BLaER1 treated with 17β-estradiol and CSF1 and Interleukin-3, amounts not matched to agents 10 nM and 100 nM (cell line): Measurements from ENCODE around the gene COL5A2.

Experiments
- H3K27ac ChIP-seq, 11 experiments: shearing (Covaris generic); formaldehyde crosslinking; 2 replicates each; pipeline ENCODE4 v1.8.1; 2022
- H3K27me3 ChIP-seq, 11 experiments: shearing (Covaris generic); formaldehyde crosslinking; 2 replicates each; pipeline ENCODE4 v1.8.1; 2022
- H3K36me3 ChIP-seq, 11 experiments: shearing (Covaris generic); formaldehyde crosslinking; 2 replicates each; pipeline ENCODE4 v1.8.1; 2022
- H3K4me1 ChIP-seq, 10 experiments: shearing (Covaris generic); formaldehyde crosslinking; 2 replicates each; pipeline ENCODE4 v1.8.1; 2022
- H3K4me2 ChIP-seq, 11 experiments: shearing (Covaris generic); formaldehyde crosslinking; 2 replicates each; pipeline ENCODE4 v1.8.1; 2022
- H3K4me3 ChIP-seq, 10 experiments: shearing (Covaris generic); formaldehyde crosslinking; 2 replicates each; pipeline ENCODE4 v1.8.1; 2022
- H3K9ac ChIP-seq, 11 experiments: shearing (Covaris generic); formaldehyde crosslinking; 2 replicates each; pipeline ENCODE4 v1.8.1; 2022
- H3K9me3 ChIP-seq, 11 experiments: shearing (Covaris generic); formaldehyde crosslinking; replicated peaks in 1 of 11; 2 replicates each; pipeline ENCODE4 v1.8.1; 2022
- H4K20me1 ChIP-seq, 11 experiments: shearing (Covaris generic); formaldehyde crosslinking; 2 replicates each; pipeline ENCODE4 v1.8.1; 2022
- Cebpa-rat ChIP-seq, 11 experiments: shearing (Covaris generic); IDR thresholded peaks; 2 replicates each; pipeline ENCODE4 v1.8.1; 2022

COL5A2 gene

GRCh38 chr2:189171956-189172609 is 7.5 kb downstream of the COL5A2 start:
- H3K9me3 ChIP-seq, result no peaks in the 10 kb centered on the region
- H3K36me3 ChIP-seq, result no peaks in the 10 kb centered on the region
- TF ChIP-seq Cebpa-rat (IDR thresholded peaks at IDR 0.05), result no peak
- no peak overlapping the region for H3K4me3 ChIP-seq
- no peak overlapping the region for H3K9ac ChIP-seq
- no peaks in the 10 kb centered on the region for H3K27me3 ChIP-seq
- peaks cover 0 to 5% (median 0%) of the 10 kb centered on the region in 10 experiments; a peak in 3 of 20 replicates for H3K4me1 ChIP-seq
- H4K20me1 ChIP-seq, result no peaks in the 10 kb centered on the region
- no peak overlapping the region for H3K27ac ChIP-seq
- peak overlapping the region in 2 of 11 experiments; percentile 3 to 15; a peak in 1 of 22 replicates for H3K4me2 ChIP-seq

GRCh38 chr2:189168856-189169499 is 10.6 kb downstream of the COL5A2 start:
- Histone ChIP-seq H3K9me3 (no peaks in the 10 kb centered on the region), H3K36me3 (no peaks in the 10 kb centered on the region), H3K4me1 (peaks cover 0 to 5% (median 0%) of the 10 kb centered on the region in 10 experiments; a peak in 3 of 20 replicates), H3K27me3 (no peaks in the 10 kb centered on the region), H3K4me3 (no peak overlapping the region), H3K4me2 (no peak overlapping the region), H3K27ac (no peak overlapping the region), H3K9ac (no peak overlapping the region), H4K20me1 (no peaks in the 10 kb centered on the region)
- TF ChIP-seq Cebpa-rat (IDR thresholded peaks at IDR 0.05), result no peak

- Histone ChIP-seq H4K20me1 (no peaks in the 10 kb centered on the region), H3K4me2 (no peak overlapping the region), H3K9ac (no peak overlapping the region), H3K36me3 (no peaks in the 10 kb centered on the region), H3K27me3 (no peaks in the 10 kb centered on the region), H3K27ac (no peak overlapping the region), H3K4me1 (no peaks in the 10 kb centered on the region), H3K4me3 (no peak overlapping the region), H3K9me3 (no peaks in the 10 kb centered on the region)
- no peak for TF ChIP-seq Cebpa-rat (IDR thresholded peaks at IDR 0.05)
Observed at GRCh38 chr2:189165656-189166380, 13.7 kb downstream of the COL5A2 start.

- Histone ChIP-seq H3K9ac (no peak overlapping the region), H3K27ac (no peak overlapping the region), H3K4me2 (no peak overlapping the region), H3K4me3 (no peak overlapping the region), H3K36me3 (no peaks in the 10 kb centered on the region), H4K20me1 (no peaks in the 10 kb centered on the region), H3K27me3 (no peaks in the 10 kb centered on the region), H3K9me3 (no peaks in the 10 kb centered on the region), H3K4me1 (no peaks in the 10 kb centered on the region)
- no peak for TF ChIP-seq Cebpa-rat (IDR thresholded peaks at IDR 0.05)
Observed at GRCh38 chr2:189164746-189165145, 14.8 kb downstream of the COL5A2 start.

GRCh38 chr2:189163889-189164288 is 15.7 kb downstream of the COL5A2 start:
- Histone ChIP-seq H3K9ac (no peak overlapping the region), H3K4me3 (no peak overlapping the region), H4K20me1 (no peaks in the 10 kb centered on the region), H3K27me3 (no peaks in the 10 kb centered on the region), H3K36me3 (no peaks in the 10 kb centered on the region), H3K4me2 (no peak overlapping the region), H3K27ac (no peak overlapping the region), H3K9me3 (no peaks in the 10 kb centered on the region), H3K4me1 (no peaks in the 10 kb centered on the region)
- TF ChIP-seq Cebpa-rat (IDR thresholded peaks at IDR 0.05), result no peak

DNA sequence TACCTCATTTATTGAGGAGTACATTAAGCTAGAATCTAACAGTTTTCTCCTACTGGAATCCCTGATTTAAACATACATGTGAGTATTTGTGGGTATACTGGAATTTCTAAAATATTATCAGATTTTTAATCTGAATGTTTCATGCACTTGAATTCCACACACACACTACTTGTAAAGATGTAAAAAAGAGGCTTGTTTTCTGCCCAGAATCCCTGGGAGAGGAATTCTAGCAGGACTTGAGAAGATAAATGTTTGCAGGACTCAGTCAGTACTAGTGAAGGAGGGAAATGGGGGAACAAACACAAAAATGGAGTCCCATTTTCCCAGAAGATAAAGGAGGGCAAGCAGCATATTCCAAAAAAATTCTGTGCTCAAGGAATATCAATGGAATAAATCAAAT is 17.0 kb downstream of the COL5A2 start:
- no peak overlapping the region for H3K27ac ChIP-seq
- H3K4me3 ChIP-seq, result no peak overlapping the region
- no peak overlapping the region for H3K9ac ChIP-seq
- no peaks in the 10 kb centered on the region for H3K9me3 ChIP-seq
- no peaks in the 10 kb centered on the region for H3K4me1 ChIP-seq
- H3K4me2 ChIP-seq, result no peak overlapping the region
- no peaks in the 10 kb centered on the region for H3K36me3 ChIP-seq
- no peaks in the 10 kb centered on the region for H4K20me1 ChIP-seq
- no peak for TF ChIP-seq Cebpa-rat (IDR thresholded peaks at IDR 0.05)
- H3K27me3 ChIP-seq, result no peaks in the 10 kb centered on the region

GRCh38 chr2:189161894-189162293 is 17.7 kb downstream of the COL5A2 start:
- TF ChIP-seq Cebpa-rat (IDR thresholded peaks at IDR 0.05), result no peak
- no peak overlapping the region for H3K27ac ChIP-seq

DNA sequence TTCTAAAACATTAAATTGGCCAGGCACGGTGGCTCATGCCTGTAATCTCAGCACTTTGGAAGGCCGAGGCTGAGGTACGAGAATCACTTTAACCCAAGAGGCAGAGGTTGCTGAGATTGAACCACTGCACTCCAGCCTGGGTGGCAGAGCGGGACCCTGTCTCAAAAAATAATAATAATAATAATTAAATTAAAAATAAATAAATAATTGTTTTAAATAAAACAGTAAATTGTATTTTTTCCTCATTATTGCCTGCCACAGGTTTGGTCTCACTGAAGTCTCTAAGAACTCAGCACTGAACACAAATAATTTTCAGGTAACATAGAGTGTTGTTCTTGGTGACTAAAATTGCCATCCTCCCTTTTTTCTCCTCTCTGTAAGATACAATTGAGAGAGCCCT is 19.8 kb downstream of the COL5A2 start:
- Histone ChIP-seq H3K4me2 (no peak overlapping the region), H3K9me3 (no peaks in the 10 kb centered on the region), H3K27ac (no peak overlapping the region), H4K20me1 (no peaks in the 10 kb centered on the region), H3K4me1 (no peaks in the 10 kb centered on the region), H3K9ac (no peak overlapping the region), H3K4me3 (no peak overlapping the region), H3K27me3 (no peaks in the 10 kb centered on the region), H3K36me3 (no peaks in the 10 kb centered on the region)
- TF ChIP-seq Cebpa-rat (IDR thresholded peaks at IDR 0.05), result no peak

More at GRCh38 chr2:189161894-189162293, 17.7 kb downstream of the COL5A2 start:
- Histone ChIP-seq H3K4me2 (no peak overlapping the region), H3K27me3 (no peaks in the 10 kb centered on the region), H3K4me3 (no peak overlapping the region), H3K9me3 (no peaks in the 10 kb centered on the region), H3K4me1 (no peaks in the 10 kb centered on the region), H4K20me1 (no peaks in the 10 kb centered on the region), H3K9ac (no peak overlapping the region), H3K36me3 (no peaks in the 10 kb centered on the region)

GRCh38 chr2:189159273-189159672 is 20.3 kb downstream of the COL5A2 start:
- no peak overlapping the region for H3K4me2 ChIP-seq

More at GRCh38 chr2:189159273-189159672, 20.3 kb downstream of the COL5A2 start:
- H4K20me1 ChIP-seq, result no peaks in the 10 kb centered on the region
- no peak overlapping the region for H3K27ac ChIP-seq
- no peak overlapping the region for H3K4me3 ChIP-seq
- H3K36me3 ChIP-seq, result no peaks in the 10 kb centered on the region
- H3K9ac ChIP-seq, result no peak overlapping the region
- no peak for TF ChIP-seq Cebpa-rat (IDR thresholded peaks at IDR 0.05)
- no peaks in the 10 kb centered on the region for H3K4me1 ChIP-seq
- H3K9me3 ChIP-seq, result no peaks in the 10 kb centered on the region
- no peaks in the 10 kb centered on the region for H3K27me3 ChIP-seq
